ENCODE results near the gene HOXA5.

The HOXA5 gene

DNA sequence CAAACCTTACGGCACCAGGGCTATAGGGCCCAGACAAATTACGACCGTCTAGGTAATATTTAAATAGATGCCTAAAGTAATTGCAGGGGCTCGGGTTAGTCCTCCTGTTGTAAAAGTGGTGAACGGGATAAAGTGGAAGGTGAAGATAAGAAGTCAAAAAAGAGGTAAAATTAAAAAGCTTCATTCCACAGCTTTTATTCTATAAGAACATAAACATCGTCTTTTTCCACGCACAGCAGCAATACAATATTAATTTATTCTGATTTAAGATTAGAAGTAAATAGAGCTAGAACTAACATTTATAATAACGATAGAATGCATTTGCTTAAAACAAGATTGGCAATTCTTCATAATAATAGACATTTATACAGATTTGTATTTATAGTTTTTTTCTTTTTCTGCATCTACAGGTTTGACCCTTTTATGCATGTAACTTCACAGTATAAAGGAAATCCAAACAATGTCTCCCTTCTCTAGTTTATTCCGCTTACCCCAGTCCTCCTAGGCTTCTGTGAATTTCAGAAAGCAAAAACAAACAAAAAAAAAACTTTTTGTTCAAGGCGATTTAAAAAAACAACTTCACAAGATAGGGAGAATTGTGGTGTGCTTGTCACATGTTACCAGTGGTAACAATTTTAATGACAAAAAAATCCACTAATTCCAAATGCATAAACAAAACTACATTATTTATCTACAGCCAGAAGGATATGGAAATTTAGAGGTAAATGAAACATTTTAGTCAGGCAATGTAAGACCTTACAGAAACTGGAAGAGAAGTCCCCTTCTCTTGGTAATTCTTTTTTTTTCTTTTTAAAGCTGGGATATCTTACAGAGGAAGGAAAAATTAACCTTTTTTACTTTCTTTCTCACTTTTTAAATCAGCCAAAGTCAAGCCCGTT is 27.2 kb upstream of the HOXA5 start:
- DNase-seq: no peak

DNA sequence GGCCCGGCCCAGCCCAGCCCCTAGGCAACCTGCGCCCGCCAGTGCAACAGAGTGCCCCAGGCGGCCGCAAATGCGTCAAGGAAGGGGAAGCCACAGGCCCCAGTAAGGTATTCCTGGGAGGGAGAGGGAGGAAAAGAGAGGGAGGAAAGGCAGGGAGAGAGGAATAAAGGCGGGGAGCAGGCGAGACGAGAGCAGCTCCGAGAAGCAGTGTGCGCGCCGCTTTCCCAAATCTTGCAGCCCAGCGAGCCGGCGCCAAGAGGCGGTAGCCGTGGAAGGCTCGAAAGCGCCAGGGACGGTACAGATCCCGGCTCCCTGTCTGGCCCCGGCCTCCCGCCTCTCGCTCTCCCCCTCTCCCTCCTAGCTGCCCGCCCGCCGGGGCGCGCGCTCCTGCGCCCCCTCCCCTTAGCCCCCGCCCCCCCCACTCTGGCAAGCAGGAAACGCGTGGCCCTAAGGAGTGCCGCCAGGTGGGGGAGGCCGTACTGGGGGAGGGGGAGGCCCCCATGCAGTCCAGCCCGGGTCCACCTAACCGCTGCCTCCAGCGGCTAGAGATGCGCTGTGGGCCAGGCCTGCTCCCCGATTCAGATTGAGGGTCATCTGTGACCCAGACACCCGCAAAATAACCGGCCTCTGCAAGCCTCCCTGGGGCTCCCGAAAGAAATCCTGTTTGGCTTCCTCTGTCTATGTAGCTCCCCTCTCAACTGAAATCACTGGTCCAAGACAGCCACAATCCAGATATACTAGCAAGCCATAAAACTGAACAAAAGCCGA is 26.4 kb upstream of the HOXA5 start:
- no peak for DNase-seq

DNA sequence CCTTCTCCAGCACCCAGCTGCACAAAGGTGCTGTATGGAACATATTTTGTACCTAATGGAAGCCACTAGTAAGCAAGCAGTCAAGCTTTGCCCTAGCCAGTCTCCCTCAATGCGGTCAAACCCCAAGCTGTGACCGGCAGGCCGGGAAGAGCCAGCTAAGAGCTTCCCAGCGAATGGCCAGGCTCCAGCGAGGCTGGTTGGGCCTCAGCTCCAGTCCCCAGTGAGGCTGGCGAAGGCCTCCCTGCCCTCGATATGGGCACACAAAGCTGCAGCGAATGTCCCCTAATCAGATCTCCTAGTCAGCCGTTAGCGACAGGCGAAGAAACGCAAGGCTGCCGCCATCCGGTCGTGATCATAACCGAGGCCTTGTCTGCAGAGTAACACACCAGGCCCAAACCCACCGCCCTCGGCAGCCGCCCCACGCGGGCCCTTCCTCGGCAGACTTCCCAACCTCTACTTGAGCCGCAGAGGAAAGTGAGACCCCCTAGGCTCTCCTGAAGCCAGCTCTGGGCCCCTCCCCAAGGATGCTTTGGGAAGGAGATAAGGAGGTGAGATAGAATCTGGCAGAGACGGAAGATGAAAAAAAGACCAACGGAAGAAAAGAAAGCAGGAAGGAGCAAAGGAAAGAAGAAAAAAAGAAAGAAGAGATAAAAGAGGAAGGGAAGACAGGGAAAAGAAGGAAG is 24.9 kb upstream of the HOXA5 start:
- no peak for DNase-seq

DNA sequence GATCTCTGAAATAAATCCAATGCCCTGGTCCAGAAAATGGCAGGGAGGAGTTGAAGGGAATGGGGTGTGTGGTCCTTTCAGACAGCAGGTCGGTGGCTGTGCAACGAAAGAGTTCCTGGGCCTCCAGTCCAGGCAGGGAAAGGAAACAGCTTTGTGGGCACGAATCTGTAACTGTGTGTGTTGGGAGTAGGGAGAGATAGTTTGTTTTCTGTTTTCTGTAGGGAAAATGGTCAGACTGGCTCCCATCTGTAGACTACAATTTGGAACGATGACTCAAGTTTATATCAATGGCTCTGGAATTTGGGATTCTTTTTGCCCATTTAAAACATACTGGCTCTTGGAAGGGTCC is 24.4 kb upstream of the HOXA5 start:
- DNase-seq: no peak

DNA sequence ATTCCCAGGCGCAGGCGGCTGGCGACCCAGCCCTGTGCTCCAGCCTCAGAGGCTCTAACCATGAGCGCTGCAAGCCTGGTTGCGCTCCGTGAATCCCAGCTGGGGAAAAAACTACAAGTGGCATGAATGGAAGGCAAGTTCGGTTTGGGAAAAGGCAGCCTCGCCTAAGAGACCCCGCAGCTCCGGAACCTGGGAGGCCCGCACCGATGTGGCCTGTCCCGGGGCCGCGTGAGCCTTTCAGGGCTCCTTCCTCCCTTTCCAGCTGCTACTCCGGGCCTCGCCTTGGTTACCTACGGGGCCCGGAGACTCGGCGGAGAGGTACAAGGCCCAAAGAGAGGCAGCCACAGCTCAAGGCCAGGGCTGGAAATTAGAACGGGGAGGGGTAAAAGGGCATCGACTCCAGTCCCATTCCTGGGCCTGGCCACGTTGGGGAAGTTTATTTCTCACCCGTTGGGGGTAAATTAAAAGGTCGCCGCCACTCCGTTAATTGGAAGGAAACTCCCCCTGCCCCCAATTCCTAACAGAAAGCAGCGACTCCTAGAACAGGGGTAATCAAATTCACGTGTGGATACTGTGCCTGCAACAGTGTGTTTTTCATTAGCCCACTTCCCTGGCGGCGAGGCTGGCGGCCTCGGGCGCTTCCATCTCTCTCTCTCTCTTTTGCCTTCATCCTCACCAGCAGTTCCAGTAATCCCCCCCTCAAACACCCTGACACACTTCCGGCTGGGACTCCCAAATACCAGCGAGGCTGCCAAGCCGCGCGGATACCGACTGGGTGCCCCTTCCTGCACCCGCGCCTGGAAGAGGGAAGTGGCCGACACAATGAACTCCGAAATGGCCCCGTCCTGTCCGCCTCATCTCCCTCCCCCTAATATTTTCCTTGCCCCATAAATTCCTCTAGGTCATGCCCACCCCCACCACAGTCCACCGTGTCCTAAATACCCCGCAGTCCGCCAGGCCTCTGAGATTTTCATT is 23.3 kb upstream of the HOXA5 start:
- no peak for DNase-seq

DNA sequence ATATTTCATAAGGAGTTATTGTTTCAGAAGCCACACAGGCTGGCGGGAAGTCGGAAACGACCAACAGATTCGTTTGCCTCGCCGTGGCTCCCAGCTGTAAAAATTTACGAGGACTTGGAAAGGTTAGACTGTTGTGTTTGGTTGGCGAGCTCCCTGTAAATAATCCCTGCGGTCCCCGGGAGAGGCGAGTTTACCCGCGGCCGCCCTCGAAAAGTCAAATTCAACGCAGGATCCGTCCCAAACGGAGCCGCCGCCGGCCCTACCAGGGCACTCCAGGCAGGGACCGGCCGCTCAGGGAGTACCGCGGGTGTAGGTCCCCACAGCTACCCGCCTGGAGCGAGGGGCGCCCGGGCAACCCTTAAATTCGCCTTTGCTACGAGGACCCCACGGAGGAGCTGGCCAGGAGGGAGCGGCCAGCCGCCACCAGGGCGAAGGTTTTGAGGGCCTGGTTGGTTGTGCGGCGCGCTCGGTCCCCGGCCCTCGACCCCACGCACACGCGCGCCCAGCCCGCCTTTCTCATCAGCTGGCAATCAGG is 22.6 kb upstream of the HOXA5 start:
- no peak for DNase-seq

DNA sequence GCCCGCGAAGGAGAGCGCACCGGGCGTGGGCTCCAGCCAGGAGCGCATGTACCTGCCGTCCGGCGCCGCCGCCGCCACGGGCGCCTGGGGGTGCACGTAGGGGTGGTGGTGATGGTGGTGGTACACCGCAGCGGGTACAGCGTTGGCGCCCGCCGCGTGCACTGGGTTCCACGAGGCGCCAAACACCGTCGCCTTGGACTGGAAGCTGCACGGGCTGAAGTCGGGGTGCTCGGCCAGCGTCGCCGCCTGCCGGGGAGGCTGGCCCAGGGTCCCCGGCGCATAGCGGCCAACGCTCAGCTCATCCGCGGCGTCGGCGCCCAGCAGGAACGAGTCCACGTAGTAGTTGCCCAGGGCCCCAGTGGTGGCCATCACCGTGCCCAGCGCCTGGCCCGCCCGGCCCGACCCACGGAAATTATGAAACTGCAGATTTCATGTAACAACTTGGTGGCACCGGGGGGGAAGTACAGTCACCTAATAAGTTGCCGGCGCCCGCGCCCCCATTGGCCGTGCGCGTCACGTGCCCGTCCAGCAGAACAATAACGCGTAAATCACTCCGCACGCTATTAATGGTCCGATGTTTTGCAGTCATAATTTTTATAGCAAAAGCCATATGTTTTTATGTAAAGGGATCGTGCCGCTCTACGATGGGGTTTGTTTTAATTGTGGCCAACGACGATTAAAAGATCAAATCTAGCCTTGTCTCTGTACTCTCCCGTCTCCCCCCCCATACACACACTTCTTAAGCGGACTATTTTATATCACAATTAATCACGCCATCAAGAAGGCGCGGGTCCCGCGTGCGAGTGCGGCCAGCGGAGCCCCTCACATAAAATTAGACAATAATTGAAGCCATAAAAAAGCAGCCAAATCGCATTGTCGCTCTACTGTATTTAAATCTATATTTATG is 21.9 kb upstream of the HOXA5 start, which contains the start of gene HOXA9:
HOXA9 (minus strand) TSS at position 449 of the 907 bp plus-strand sequence; CDS start at position 369, 80 bp downstream.
- no peak for DNase-seq

DNA sequence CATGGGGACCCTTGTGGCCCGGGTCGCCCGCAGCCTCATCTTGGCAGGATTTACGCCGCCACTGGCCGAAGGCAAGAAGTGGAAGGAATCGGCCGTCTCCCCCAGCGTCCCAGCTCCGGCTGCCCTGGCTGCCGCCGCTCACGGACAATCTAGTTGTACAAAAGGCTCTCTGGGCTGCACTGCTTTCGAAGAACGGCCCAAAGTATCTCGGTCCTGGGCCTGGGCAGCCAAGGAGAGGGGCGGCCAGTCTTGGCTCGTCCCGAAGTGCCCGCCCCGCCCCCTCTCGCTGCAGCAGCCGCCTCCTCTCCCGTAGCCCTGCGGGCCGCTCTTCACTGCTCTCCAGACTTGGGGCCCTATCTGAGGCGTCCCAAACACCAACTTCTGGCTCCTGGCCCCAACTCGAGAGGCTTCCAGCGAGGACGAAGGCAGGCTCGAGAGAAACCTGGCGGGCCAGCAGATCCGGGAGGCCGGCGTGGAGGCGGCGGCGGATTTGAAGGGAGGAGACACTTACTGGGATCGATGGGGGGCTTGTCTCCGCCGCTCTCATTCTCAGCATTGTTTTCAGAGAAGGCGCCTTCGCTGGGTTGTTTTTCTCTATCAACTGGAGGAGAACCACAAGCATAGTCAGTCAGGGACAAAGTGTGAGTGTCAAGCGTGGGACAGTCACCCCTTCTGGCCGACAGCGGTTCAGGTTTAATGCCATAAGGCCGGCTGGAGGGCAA is 21.0 kb upstream of the HOXA5 start:
- no peak for DNase-seq

DNA sequence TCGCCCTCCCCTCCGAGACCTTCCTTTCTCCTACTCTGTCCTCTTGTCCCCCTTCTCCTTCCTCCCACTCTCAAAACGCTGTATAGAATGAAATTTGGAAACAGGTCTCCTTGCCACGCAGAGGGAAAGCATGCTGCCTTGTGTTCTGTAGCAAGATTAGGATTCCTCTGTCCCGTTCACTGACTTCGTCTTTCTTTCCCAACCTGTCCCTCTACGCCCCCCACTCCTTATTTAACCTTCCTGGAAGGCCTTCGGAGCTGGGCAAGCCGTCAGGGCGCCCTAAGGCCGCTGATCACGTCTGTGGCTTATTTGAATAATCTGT is 20.5 kb upstream of the HOXA5 start:
- DNase-seq: no peak

DNA sequence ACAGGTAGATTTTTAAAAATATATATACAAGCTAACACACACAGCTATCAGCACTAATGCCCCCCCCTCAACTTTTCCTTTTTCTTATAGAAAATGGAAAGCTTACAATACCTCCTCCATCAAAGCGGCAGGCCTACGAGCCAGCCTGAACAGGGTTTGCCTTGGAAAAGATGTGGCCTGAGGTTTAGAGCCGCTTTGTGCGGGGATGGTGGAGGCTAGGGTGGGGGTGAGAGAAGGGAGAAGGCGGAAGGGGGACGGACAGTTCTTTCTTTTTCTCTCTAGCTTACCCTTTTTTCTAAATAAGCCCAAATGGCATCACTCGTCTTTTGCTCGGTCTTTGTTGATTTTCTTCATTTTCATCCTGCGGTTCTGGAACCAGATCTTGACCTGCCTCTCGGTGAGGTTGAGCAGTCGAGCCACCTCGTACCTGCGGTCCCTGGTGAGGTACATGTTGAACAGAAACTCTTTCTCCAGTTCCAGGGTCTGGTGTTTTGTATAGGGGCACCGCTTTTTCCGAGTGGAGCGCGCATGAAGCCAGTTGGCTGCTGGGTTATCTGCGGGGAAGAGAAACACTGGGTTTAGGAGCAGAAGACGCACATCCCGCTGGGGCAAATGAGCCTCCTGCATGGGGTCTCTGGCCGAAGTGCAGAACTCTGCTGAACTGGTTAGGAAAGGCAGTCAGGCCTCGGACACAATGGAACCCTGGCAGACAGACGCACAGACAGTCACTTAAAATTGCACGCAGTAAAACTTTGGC is 20.0 kb upstream of the HOXA5 start:
- DNase-seq: no peak

DNA sequence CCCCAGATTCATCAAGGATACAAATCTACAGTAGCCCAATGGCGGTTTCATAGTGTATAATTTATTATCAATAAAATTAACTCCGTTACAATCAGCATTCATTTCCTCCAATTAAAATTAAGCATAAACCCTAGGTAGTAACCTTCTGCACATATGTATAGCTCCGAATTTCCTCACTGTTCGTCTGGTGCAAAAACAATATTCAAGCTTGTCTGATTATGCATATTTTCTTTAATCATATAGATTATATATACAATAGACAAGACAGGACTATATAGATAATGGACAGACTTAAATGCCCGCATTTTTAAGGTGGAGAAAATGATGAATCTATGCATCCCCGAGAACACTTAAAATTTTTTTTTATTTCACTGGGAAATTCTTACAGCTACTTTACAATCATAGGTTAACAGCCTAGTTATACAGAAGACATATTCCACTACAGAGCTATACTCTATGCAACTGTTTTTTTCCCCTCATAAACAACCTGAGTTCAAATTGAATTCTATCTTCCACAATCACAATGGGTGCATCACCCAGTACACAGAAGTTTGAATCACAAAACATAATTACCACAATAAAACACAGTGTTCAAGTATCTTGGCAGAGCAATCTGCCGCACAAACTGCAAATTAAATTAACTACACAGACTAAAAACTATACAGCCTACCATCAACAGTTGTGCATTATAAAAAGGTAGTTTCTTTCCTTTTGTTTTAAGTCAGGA is 19.2 kb upstream of the HOXA5 start:
- DNase-seq: no peak

DNA sequence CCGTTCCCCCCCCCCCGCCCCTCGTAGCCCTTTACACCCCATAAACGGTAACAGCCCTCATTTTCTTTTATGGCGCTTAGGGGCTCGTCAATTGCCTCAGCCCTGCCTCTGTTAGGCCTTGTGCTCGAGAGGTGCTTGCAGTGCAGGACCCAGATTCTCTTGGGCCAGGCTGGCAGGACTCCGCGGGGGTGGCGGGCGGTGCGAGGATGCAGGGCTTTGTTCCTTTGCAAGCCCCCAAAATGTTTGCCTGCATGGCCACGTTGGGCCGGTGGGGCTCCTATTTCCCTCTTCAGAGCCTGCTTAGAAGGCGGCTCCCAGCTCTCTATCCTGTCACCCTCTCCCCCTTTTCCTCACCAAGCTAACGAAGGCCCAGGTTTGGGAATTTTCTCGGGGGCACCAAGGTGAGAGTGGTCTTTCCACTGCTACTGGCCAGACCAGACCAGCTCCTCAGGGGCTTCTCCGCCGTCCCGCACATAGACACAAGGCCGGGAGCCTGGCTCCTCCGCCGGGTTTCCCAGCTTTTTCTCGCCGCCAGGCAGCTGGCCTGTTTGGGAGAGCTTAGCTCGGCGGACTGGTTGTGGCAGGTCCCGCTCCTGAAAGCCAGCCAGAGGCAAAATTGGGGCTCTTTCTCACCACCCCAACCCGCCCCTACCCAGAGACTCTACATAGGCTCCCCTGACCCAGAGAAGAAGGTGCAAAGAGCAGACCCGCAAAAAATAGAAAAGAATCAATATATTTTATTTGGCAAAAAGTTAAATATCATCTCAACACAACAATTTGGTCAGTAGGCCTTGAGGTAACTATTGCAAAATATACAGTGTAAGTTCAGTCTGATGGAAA is 18.5 kb upstream of the HOXA5 start:
- no peak for DNase-seq

DNA sequence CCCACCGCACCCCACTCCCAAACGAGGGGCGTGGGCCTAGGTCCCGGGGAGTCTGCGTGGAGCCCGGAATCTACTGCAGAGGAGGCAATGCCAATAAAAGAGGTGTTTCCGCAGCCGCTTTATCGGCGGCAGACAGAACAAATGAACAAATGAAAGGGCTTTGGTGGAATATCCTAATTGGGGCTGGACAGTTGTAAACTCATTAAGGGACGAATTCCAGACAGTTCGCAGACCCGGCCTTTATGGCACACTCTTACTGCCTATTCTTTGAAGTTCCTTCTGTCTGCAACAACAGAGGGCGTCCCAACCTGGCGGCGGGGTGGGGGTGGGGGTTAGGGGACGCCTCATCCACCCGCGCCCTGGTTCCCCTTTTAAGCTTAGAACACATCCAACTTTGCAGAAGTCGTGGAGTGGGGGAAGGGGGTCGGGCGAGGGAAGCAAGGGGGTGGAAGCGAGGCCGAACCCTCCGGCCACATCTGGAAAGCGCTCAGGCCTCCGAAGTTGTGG is 17.8 kb upstream of the HOXA5 start:
- DNase-seq: no peak

DNA sequence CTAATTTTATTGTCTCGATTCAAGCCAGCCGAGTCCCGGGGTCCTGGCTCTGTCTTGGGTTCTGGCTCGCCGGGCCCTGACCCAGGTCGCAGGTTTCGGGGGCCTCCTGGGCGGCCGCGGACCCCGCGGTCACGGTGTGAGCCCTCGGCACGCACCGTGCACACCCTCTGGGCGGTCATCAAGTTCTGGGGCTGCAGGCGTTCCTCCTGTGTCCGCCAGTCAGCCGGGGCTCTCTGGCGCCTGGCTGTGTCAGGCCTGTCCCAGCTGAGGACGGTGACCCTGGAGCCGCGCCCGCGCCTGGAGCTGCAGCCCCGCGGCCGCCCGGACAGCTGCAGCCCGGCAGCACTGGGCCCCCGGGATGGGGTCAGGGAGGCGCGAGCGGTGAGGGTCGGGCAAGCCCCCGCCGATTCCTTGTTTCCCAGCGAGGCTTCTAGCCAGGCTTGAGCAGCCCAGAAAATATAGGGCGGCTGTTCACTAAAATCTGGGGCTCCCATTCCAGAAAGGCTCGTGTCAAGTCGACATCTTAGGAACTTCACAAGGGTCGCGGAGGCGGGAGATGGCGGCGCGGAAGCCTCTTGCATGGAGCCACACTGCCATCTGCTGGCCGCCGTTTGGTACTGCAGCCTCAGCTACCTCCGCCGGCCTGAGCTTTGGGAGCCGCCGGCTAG is 17.2 kb upstream of the HOXA5 start:
- DNase-seq: peak; percentile 94

DNA sequence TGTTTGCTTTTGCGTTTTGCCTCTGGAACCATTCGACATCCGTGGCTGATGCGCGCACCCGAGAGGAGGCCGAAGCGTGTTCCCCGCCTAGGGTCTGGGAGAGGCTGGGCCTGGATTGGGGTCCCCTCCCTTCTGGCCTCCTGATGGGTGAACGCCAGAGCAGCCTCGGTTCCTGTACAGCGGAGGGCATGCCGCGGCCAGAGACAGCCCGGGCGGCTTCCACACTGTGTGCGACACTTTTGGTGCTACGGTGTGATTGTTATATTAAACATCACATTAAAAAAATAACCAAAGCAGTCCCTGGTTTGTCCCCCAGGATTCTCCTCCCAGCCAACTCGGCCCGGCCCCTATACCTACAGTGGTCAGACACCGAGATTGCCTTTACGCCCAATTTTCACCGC is 16.7 kb upstream of the HOXA5 start:
- DNase-seq: no peak

DNA sequence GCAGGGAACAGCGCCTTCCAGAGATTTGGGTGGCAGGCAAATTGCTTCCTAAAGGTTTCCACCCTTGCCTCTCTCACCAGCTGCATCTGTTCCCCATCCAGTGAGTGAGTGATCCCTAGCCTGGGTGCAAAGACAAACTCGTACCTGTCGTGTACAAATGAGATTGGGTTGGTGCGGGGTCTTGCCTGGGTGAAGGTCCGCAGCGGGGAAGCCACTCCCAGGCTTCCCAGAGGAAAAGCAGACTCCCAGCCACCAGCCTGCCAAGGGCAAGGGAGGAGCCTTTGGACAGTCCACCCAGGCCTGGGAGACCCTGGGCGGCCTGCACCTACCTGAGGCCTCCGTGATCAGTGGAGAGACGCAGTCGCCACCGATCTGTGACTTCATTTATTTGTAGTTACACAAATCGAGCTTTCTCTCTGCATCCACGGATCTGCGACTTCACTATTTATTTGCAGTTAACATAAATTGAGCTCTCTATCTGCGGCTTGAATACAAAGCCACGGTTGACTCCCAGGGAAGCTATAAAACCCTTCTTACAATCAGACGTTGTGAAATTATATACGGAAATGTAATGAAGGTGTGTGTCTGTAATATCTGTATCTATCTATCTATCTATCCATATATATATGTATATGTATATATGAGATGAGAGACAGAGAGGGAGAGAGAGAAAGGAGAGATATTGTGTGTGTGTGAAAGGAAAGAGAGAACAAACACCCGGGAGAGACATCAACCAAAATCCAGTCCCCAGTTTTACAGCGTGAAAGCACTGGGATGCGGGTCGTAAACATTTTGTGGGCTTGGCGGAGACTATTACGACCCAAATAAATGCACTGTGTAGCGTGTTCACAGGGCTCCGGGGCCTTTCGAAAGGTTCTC is 16.0 kb upstream of the HOXA5 start:
- no peak for DNase-seq
